GM12873 (cell line): ENCODE measurements around the gene MTPN.

Experiments
- TF ChIP-seq, protein P1 (sequence below): IDR thresholded peaks from 2 replicates; pipeline ENCODE4 v1.5.1; 2012; ENCODE audit warnings: low read depth, mild to moderate bottlenecking, moderate library complexity, low read length, control low read depth; ENCODE audit not compliant: insufficient read depth; ENCODE audit errors: missing control alignments

The MTPN gene

GRCh38 chr7:135995748-135996147 is 18.6 kb upstream of the MTPN start:
- TF ChIP-seq, protein P1, sequence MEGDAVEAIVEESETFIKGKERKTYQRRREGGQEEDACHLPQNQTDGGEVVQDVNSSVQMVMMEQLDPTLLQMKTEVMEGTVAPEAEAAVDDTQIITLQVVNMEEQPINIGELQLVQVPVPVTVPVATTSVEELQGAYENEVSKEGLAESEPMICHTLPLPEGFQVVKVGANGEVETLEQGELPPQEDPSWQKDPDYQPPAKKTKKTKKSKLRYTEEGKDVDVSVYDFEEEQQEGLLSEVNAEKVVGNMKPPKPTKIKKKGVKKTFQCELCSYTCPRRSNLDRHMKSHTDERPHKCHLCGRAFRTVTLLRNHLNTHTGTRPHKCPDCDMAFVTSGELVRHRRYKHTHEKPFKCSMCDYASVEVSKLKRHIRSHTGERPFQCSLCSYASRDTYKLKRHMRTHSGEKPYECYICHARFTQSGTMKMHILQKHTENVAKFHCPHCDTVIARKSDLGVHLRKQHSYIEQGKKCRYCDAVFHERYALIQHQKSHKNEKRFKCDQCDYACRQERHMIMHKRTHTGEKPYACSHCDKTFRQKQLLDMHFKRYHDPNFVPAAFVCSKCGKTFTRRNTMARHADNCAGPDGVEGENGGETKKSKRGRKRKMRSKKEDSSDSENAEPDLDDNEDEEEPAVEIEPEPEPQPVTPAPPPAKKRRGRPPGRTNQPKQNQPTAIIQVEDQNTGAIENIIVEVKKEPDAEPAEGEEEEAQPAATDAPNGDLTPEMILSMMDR = no peak

DNA sequence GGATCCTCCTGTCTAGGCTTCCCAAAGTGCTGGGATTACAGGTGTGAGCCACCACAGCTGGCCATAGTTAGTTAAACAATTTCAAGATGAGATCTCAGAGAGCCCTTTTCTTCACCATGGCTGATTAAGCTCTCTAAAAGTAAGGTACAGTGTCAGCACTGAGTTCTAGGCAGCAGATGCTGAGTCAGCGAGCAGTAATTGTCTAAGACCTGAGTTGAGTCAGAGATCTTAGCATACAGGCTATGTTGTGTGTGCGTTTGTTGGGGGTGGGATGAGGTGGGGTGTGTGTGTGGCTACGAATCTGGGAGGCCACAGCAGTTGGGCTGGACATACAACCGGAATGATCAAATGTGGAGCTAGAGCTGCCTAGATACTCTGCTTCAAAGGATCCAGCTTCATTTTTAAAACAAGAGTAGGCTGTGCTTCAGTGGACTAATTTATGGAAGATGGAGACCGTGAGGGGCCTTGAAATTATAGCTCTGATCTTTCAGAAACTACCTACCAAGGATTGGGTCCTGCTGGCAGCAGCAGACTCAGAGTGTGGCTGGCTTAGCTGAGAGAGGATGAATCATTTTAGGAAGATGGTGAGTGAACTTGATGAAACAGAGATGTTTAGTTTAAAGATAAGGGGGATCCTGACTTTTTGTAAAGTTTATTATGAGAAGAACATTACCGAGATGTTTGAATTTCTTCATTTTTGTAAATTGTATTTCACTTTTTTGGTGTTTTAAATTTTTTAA is 17.5 kb upstream of the MTPN start:
- TF ChIP-seq, protein P1 = no peak

GRCh38 chr7:135993950-135994349 is 16.8 kb upstream of the MTPN start:
- TF ChIP-seq, protein P1 = no peak

DNA sequence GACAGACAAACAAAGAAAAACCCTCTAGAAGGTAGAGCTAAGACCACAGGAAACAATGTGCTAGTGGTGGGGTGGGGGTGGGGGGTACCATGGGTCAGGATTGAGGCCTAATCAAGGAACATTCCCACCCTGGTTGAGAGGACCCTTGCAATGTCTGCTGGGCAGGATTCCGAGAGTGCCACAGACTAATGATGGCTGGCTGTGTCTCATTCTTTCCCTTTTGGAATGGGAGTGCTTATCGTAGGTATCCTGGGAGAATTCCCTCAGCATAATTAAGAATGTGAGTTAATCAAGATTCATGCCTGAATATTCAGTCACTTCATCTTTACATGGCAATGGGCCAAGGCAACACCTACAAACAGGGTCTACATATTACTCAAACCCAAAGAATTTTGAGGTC is 14.7 kb upstream of the MTPN start:
- TF ChIP-seq, protein P1 = no peak

DNA sequence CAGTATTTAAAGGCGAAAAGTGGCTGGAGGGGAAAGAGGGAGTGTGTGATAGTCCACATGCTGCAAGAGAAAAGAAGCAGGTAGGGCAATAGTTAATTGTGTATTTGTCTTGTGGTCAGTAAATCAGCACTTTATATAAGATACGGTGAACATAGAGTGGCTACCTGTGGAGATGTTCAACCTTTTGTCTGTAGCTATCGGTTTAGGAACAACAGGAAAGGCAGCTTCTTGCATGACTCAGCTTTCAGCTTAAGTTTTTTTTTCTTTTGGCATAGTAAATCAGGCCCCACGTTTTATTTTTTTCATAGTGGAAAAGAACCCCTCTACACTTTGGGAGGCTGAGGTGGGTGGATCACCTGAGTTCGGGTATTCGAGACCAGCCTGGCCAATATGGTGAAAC is 14.2 kb upstream of the MTPN start:
- TF ChIP-seq, protein P1 = no peak

GRCh38 chr7:135990258-135990657 is 13.1 kb upstream of the MTPN start:
- TF ChIP-seq, protein P1 = no peak

- TF ChIP-seq, protein P1 = no peak
Measured at GRCh38 chr7:135981958-135982646, 4.9 kb upstream of the MTPN start.
